ENCODE measurements around the gene RASSF1. TPM values are rescaled to one million over a fixed set of nuclear protein-coding genes. Genes with fewer than 3 reads are reported as not detected.
"Not testable (repeated sequence)": the region's sequence is repeated elsewhere in the genome, so short reads cannot be mapped to it uniquely, and the experiment has no call there.

The RASSF1 gene
- total RNA-seq, 1 donor from 2014 or later: 34.9 TPM

GRCh38 chr3:50286322-50287227 is 54.1 kb downstream of the RASSF1 start:
- H3K4me3 ChIP-seq: no peak overlapping the region
- TF ChIP-seq CTCF (IDR thresholded peaks at IDR 0.05): no peak
- peak in 1 of 2 donors; percentile 63 for DNase-seq (ENCODE audit: low spot score in 2 of 2)
- no peaks in the 10 kb centered on the region for H3K9me3 ChIP-seq
- H3K36me3 ChIP-seq: peaks cover 25 to 35% of the 10 kb centered on the region in 2 donors
- intact Hi-C loops (cut with DNase I): no loop called here
- H3K4me1 ChIP-seq: peaks cover 0 to 10% of the 10 kb centered on the region in 2 donors
- H3K27ac ChIP-seq: no peak overlapping the region
- H3K27me3 ChIP-seq: no peaks in the 10 kb centered on the region

- DNase-seq (ENCODE audit: low spot score in 2 of 2); H3K9me3 ChIP-seq; H3K4me1 ChIP-seq; H3K27me3 ChIP-seq; intact Hi-C loops (cut with DNase I); H3K4me3 ChIP-seq; H3K27ac ChIP-seq: not testable (repeated sequence)
- H3K36me3 ChIP-seq: peaks cover 20 to 25% of the 10 kb centered on the region in 2 donors
These were observed 56.5 kb downstream of the RASSF1 start for GRCh38 chr3:50284121-50284520.

Other genes with a start within 250 kb of the RASSF1 start
- 75.0 TPM for gene SEMA3F, start 185.5 kb downstream of the RASSF1 start, total RNA-seq
- gene GNAT1, start 149.2 kb downstream of the RASSF1 start, total RNA-seq: 4.7 TPM
- gene SLC38A3, start 135.6 kb downstream of the RASSF1 start, total RNA-seq: not detected
- 283 TPM for gene GNAI2, start 104.6 kb downstream of the RASSF1 start, total RNA-seq
- 24.2 TPM for gene SEMA3B, start 71.7 kb downstream of the RASSF1 start, total RNA-seq
- not detected for gene LSMEM2, start 61.7 kb downstream of the RASSF1 start, total RNA-seq
- gene IFRD2, start 48.4 kb downstream of the RASSF1 start, total RNA-seq: 231 TPM
- gene HYAL3, start 41.4 kb downstream of the RASSF1 start, total RNA-seq: not detected
- 38.8 TPM for gene NAA80, start 41.4 kb downstream of the RASSF1 start, total RNA-seq
- 49.5 TPM for gene HYAL1, start 37.3 kb downstream of the RASSF1 start, total RNA-seq
- 449 TPM for gene HYAL2, start 18.1 kb downstream of the RASSF1 start, total RNA-seq
- gene TUSC2, start 12.6 kb downstream of the RASSF1 start, total RNA-seq: 25.4 TPM
- not detected for gene ZMYND10, start 4.9 kb upstream of the RASSF1 start, total RNA-seq
- 37.8 TPM for gene NPRL2, start 9.9 kb upstream of the RASSF1 start, total RNA-seq
- 20.2 TPM for gene CYB561D2, start 10.0 kb upstream of the RASSF1 start, total RNA-seq
- 55.7 TPM for gene TMEM115, start 18.7 kb upstream of the RASSF1 start, total RNA-seq
- gene CACNA2D2, start 162.8 kb upstream of the RASSF1 start, total RNA-seq: 0.85 TPM
- 29.5 TPM for gene C3orf18, start 226.9 kb upstream of the RASSF1 start, total RNA-seq
- 13.1 TPM for gene HEMK1, start 228.7 kb upstream of the RASSF1 start, total RNA-seq

Data from ascending aorta (tissue), 2 donors.